ENCODE data around the gene KCNMA1.
"Not testable (repeated sequence)": the region's sequence is repeated elsewhere in the genome, so short reads cannot be mapped to it uniquely, and the experiment has no call there.

- TF ChIP-seq, protein P1, sequence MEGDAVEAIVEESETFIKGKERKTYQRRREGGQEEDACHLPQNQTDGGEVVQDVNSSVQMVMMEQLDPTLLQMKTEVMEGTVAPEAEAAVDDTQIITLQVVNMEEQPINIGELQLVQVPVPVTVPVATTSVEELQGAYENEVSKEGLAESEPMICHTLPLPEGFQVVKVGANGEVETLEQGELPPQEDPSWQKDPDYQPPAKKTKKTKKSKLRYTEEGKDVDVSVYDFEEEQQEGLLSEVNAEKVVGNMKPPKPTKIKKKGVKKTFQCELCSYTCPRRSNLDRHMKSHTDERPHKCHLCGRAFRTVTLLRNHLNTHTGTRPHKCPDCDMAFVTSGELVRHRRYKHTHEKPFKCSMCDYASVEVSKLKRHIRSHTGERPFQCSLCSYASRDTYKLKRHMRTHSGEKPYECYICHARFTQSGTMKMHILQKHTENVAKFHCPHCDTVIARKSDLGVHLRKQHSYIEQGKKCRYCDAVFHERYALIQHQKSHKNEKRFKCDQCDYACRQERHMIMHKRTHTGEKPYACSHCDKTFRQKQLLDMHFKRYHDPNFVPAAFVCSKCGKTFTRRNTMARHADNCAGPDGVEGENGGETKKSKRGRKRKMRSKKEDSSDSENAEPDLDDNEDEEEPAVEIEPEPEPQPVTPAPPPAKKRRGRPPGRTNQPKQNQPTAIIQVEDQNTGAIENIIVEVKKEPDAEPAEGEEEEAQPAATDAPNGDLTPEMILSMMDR (IDR thresholded peaks at IDR 0.05; ENCODE audit: poor library complexity, severe bottlenecking): not testable (repeated sequence)
- TF ChIP-seq REST (IDR thresholded peaks at IDR 0.05; ENCODE audit: borderline replicate concordance); POLR2AphosphoS5 (IDR thresholded peaks at IDR 0.05); EZH2 (IDR thresholded peaks at IDR 0.05; ENCODE audit: borderline replicate concordance, insufficient read depth, low read length, poor library complexity, severe bottlenecking); SMC3 (conservative IDR thresholded peaks at IDR 0.05; ENCODE audit: poor library complexity): not testable (repeated sequence)
These were observed 65.1 kb downstream of the KCNMA1 start for GRCh38 chr10:77572520-77572919.

All from neural cell (in vitro differentiated cells).